Right lobe of liver (tissue), 4 donors: ENCODE data around the gene DIAPH1.

ENCODE experiments used
- CTCF ChIP-seq, 4 donors: fragments of 200-600 bp in 3 of 4; fragments of 450-650 bp in 1 of 4; IDR thresholded peaks; one replicate each; pipeline versions ENCODE4 v1.5.1 to v1.8.0; 2016 to 2022; ENCODE audit warnings: antibody characterized with exemption in 4 of 4, mild to moderate bottlenecking in 2 of 4
- POLR2A ChIP-seq: fragments of 450-650 bp; IDR thresholded peaks from one replicate; pipeline ENCODE4 v1.6.1; 2017; ENCODE audit warnings: antibody characterized with exemption, mild to moderate bottlenecking
- donor health status: DM: no; HTN: no; CAD: no.
- donor health status: DM: no; HTN: no; CAD: no.
- donor health status: DM: no; HTN: yes; CAD: no.

GRCh38 chr5:141484641-141485311 is 134.0 kb downstream of the DIAPH1 start, which contains the start of gene PCDHGC4:
- TF ChIP-seq CTCF (IDR thresholded peaks at IDR 0.05) (no peak), POLR2A (no peak)
